K562 (cell line): Measurements from ENCODE around the gene NRM. TPM values are rescaled to one million over a fixed set of nuclear protein-coding genes. Genes with fewer than 3 reads are reported as not detected.

ENCODE experiments used
- ATF7 ChIP-seq: fragments of 450-650 bp; IDR thresholded peaks from 2 replicates; pipeline ENCODE4 v1.7.1; 2014; ENCODE audit warnings: mild to moderate bottlenecking, moderate library complexity
- CSDE1 ChIP-seq, 2 experiments: fragments of 450-650 bp; IDR thresholded peaks; 2 replicates each; pipeline ENCODE4 v1.6.1; 2016; ENCODE audit warnings: mild to moderate bottlenecking in 1 of 2
- FOSL1 ChIP-seq: fragments of 200-800 bp; sonication (Bioruptor generic); conservative IDR thresholded peaks from 2 replicates; pipeline ENCODE4 v1.6.1; 2016; ENCODE audit warnings: missing genetic modification characterization, missing compliant biosample characterization
- GABPB2 ChIP-seq: fragments of 250-450 bp; sonication (Bioruptor Pico); conservative IDR thresholded peaks from 2 replicates; pipeline ENCODE4 v1.5.1; 2021; ENCODE audit warnings: mild to moderate bottlenecking
- GMEB1 ChIP-seq: fragments of 250-450 bp; sonication (Bioruptor Pico); IDR thresholded peaks from 2 replicates; pipeline ENCODE4 v1.4.0; 2020; ENCODE audit warnings: mild to moderate bottlenecking
- HBP1 ChIP-seq: fragments of 450-650 bp; formaldehyde crosslinking; IDR thresholded peaks from 2 replicates; pipeline ENCODE4 v1.4.0; 2022; ENCODE audit warnings: missing genetic modification characterization
- HINFP ChIP-seq: fragments of 450-650 bp; conservative IDR thresholded peaks from 2 replicates; pipeline ENCODE4 v1.6.1; 2016; ENCODE audit warnings: missing genetic modification characterization, low read depth, mild to moderate bottlenecking, control low read depth, missing compliant biosample characterization
- IFI16 ChIP-seq: fragments of 250-450 bp; sonication (Bioruptor Pico); IDR thresholded peaks from 2 replicates; pipeline ENCODE4 v2.1.2; 2022; ENCODE audit warnings: mild to moderate bottlenecking, inconsistent platforms
- NR2C2 ChIP-seq, 2 experiments: fragments of 200-800 bp in 1 of 2; sonication (Bioruptor generic) in 1 of 2; sonication (generic) in 1 of 2; formaldehyde crosslinking in 1 of 2; IDR thresholded peaks; 2 replicates each; pipeline versions ENCODE4 v1.6.1 to v1.8.0; 2016 to 2022; ENCODE audit warnings: mild to moderate bottlenecking in 1 of 2, missing compliant biosample characterization in 1 of 2, missing genetic modification characterization in 1 of 2, missing genetic modification reagents in 1 of 2
- PRPF4 ChIP-seq: fragments of 200-400 bp; formaldehyde crosslinking; IDR thresholded peaks from one replicate; pipeline ENCODE4 v1.6.1; 2017; ENCODE audit warnings: low read length, low read depth, mild to moderate bottlenecking; ENCODE audit not compliant: insufficient read depth, poor library complexity, severe bottlenecking
- SIN3B ChIP-seq: fragments of 450-650 bp; IDR thresholded peaks from 2 replicates; pipeline ENCODE4 v1.6.1; 2017; ENCODE audit warnings: low read depth, mild to moderate bottlenecking, moderate library complexity
- SMAD4 ChIP-seq: fragments of 250-450 bp; sonication (Bioruptor Pico); conservative IDR thresholded peaks from 2 replicates; pipeline ENCODE4 v1.8.0; 2021; ENCODE audit warnings: inconsistent platforms, mild to moderate bottlenecking, moderate library complexity
- SUPT5H ChIP-seq: fragments of 450-650 bp; IDR thresholded peaks from 2 replicates; pipeline ENCODE4 v1.6.1; 2016
- ZFP36 ChIP-seq: fragments of 150-350 bp; IDR thresholded peaks from 2 replicates; pipeline ENCODE4 v1.6.1; 2018; ENCODE audit warnings: low read length, low read depth; ENCODE audit not compliant: partially characterized antibody
- ZNF280A ChIP-seq: fragments of 450-650 bp; IDR thresholded peaks from 2 replicates; pipeline ENCODE4 v1.6.1; 2018; ENCODE audit warnings: mild to moderate bottlenecking, low read depth; ENCODE audit not compliant: partially characterized antibody
- ZNF3 ChIP-seq: fragments of 250-450 bp; sonication (Bioruptor Pico); IDR thresholded peaks from 2 replicates; pipeline ENCODE4 v1.5.0; 2021; ENCODE audit warnings: mild to moderate bottlenecking, moderate library complexity
- ZNF398 ChIP-seq: fragments of 250-450 bp; sonication (Bioruptor Pico); IDR thresholded peaks from 2 replicates; pipeline ENCODE4 v1.8.0; 2021; ENCODE audit warnings: moderate library complexity, mild to moderate bottlenecking, inconsistent platforms
- ZSCAN32 ChIP-seq: fragments of 450-650 bp; formaldehyde crosslinking; IDR thresholded peaks from 2 replicates; pipeline ENCODE4 v1.4.0; 2020; ENCODE audit warnings: mild to moderate bottlenecking, moderate library complexity
- polyA plus RNA-seq, 8 experiments: library from polyadenylated mRNA; depleted of rRNA in 4 of 8; stranded (reverse) in 5 of 8; unstranded in 3 of 8; fragments of >200 nt; fragmentation: Nextera tagmentation in 2 of 8; fragmentation: Illumina TruSeq in 1 of 8; extraction: Ambion mirVana in 2 of 8; extraction: Trizol in 1 of 8; gene quantifications; 2 replicates each; pipeline versions ENCODE4 v1.2.1 to v1.2.3, GENCODE V29; 2011 to 2014; ENCODE audit warnings: inconsistent platforms in 1 of 8, missing spikeins in 1 of 8
- total RNA-seq, 7 experiments: library from RNA; depleted of rRNA in 6 of 7; stranded (reverse); fragments of >200 nt in 6 of 7; fragmentation: Illumina TruSeq in 2 of 7; extraction: Trizol in 2 of 7; gene quantifications; 2 replicates each; pipeline versions ENCODE4 v1.2.1 to v1.2.3, GENCODE V29; 2011 to 2021; ENCODE audit warnings: low replicate concordance in 1 of 7

NRM gene
- total and polyA plus RNA-seq, 9 of the 15 experiments (the other 6 are each of a cell fraction or from before 2014, with no cell fraction given): 9.7 to 58.2 (median 18.1) TPM

- no peak for TF ChIP-seq ZNF280A
- TF ChIP-seq NR2C2 (CRISPR knock-in tag; IDR thresholded peaks at IDR 0.05): 0 out of 2 replicates have a peak, but pooled peaks have one; percentile 25
- no peak for TF ChIP-seq NR2C2 (tag; IDR thresholded peaks at IDR 0.05)
- TF ChIP-seq CSDE1 (IDR thresholded peaks at IDR 0.05): no peak
- TF ChIP-seq ZSCAN32 (CRISPR knock-in tag): no peak
- TF ChIP-seq FOSL1 (tag): peak; percentile 11; the same call in 1 of the 2 replicates
- no peak for TF ChIP-seq SIN3B
- no peak for TF ChIP-seq HINFP (tag)
- peak; percentile 25; the same call in 1 of the 2 replicates for TF ChIP-seq SMAD4 (CRISPR knock-in tag)
- no peak for TF ChIP-seq ZFP36
- no peak for TF ChIP-seq HBP1 (CRISPR knock-in tag)
- peak; percentile 33 for TF ChIP-seq ATF7
- no peak for TF ChIP-seq IFI16 (CRISPR knock-in tag)
- TF ChIP-seq PRPF4: no peak
- TF ChIP-seq ZNF3 (CRISPR knock-in tag): no peak
- no peak for TF ChIP-seq GMEB1
- no peak for TF ChIP-seq ZNF398 (CRISPR knock-in tag)
- TF ChIP-seq GABPB2 (CRISPR knock-in tag): no peak
- 0 out of 2 replicates have a peak, but pooled peaks have one; percentile 28 for TF ChIP-seq SUPT5H
These were observed 31.7 kb upstream of the NRM start (continued) for GRCh38 chr6:30722280-30723112.
